Upper lobe of left lung (tissue), 4 donors: Measurements from ENCODE around the gene ISY1.

ENCODE experiments used
- CTCF ChIP-seq, 6 experiments: fragments of 450-650 bp in 4 of 6; fragments of 200-600 bp in 2 of 6; sonication (generic) in 2 of 6; IDR thresholded peaks; one replicate each; pipeline ENCODE4 v1.5.1; 2016 to 2019; ENCODE audit warnings: antibody characterized with exemption in 6 of 6
- POLR2A ChIP-seq, 4 donors: fragments of 450-650 bp; IDR thresholded peaks; one replicate each; pipeline ENCODE4 v1.5.1; 2016 to 2017; ENCODE audit warnings: antibody characterized with exemption in 4 of 4, mild to moderate bottlenecking in 2 of 4

GRCh38 chr3:129114455-129114854, 46.4 kb downstream of the ISY1 start:
- TF ChIP-seq CTCF (IDR thresholded peaks at IDR 0.05): no peak
- TF ChIP-seq POLR2A (IDR thresholded peaks at IDR 0.05): no peak
